Tibial artery (tissue), 4 donors: ENCODE data around the gene SYNDIG1L.

Experiments
- DNase-seq, 2 donors: peaks; one replicate each; pipeline ENCODE4 v3.0.0-alpha.2; 2019
- H3K27ac ChIP-seq, 2 donors: fragments of 200-600 bp; sonication (generic) in 1 of 2; 1 replicate in 1 of 2; 2 replicates in 1 of 2; pipeline ENCODE4 v1.5.1; 2018 to 2019; ENCODE audit warnings: mild to moderate bottlenecking in 1 of 2
- H3K27me3 ChIP-seq, 2 donors: fragments of 200-600 bp; sonication (generic) in 1 of 2; one replicate each; pipeline versions ENCODE4 v1.5.1 to v1.6.0; 2016 to 2019
- H3K36me3 ChIP-seq, 3 donors: fragments of 200-600 bp; sonication (generic) in 2 of 3; one replicate each; pipeline ENCODE4 v1.5.1; 2016 to 2019; ENCODE audit warnings: mild to moderate bottlenecking in 2 of 3
- H3K4me1 ChIP-seq, 4 donors: fragments of 200-600 bp; sonication (generic) in 2 of 4; 1 replicate in 3 of 4; 2 replicates in 1 of 4; pipeline ENCODE4 v1.5.1; 2016 to 2019
- H3K4me3 ChIP-seq, 2 donors: fragments of 200-600 bp; sonication (generic) in 1 of 2; 1 replicate in 1 of 2; 2 replicates in 1 of 2; pipeline ENCODE4 v1.5.1; 2018 to 2019; ENCODE audit warnings: mild to moderate bottlenecking in 2 of 2
- H3K9me3 ChIP-seq, 3 donors: fragments of 200-600 bp; sonication (generic) in 1 of 3; one replicate each; pipeline ENCODE4 v1.5.1; 2016 to 2019
- CTCF ChIP-seq, 2 experiments: fragments of 200-600 bp in 1 of 2; fragments of 450-650 bp in 1 of 2; IDR thresholded peaks; one replicate each; pipeline ENCODE4 v1.5.1; 2017 to 2019; ENCODE audit warnings: antibody characterized with exemption in 2 of 2, mild to moderate bottlenecking in 1 of 2, moderate library complexity in 1 of 2
- intact Hi-C: fragments of 100-400 bp; cut with DNase I; formaldehyde crosslinking; loops from one replicate; pipeline ENCODE4 v1.15.0; 2023; ENCODE audit warnings: low total_unique reads

Gene SYNDIG1L

GRCh38 chr14:74421981-74422380 is 4.0 kb downstream of the SYNDIG1L start:
- peaks cover 0 to 46% of the 10 kb centered on the region in 2 donors for H3K27me3 ChIP-seq
- intact Hi-C loops: no loop called here
- no peak for TF ChIP-seq CTCF (IDR thresholded peaks at IDR 0.05)

GRCh38 chr14:74419086-74419485 is 6.9 kb downstream of the SYNDIG1L start:
- H3K36me3 ChIP-seq: no peaks in the 10 kb centered on the region
- no peak overlapping the region for H3K27ac ChIP-seq
- no peak for TF ChIP-seq CTCF (IDR thresholded peaks at IDR 0.05)
- DNase-seq: no peak
- peaks cover 0 to 39% of the 10 kb centered on the region in 2 donors for H3K27me3 ChIP-seq
- no peak overlapping the region for H3K4me3 ChIP-seq
- intact Hi-C loops: no loop called here
- peaks cover 0 to 4% (median 0%) of the 10 kb centered on the region in 3 donors for H3K9me3 ChIP-seq
- H3K4me1 ChIP-seq: no peaks in the 10 kb centered on the region

More at GRCh38 chr14:74421981-74422380, 4.0 kb downstream of the SYNDIG1L start:
- Histone ChIP-seq H3K9me3 (peaks cover 0 to 4% (median 0%) of the 10 kb centered on the region in 3 donors), H3K27ac (no peak overlapping the region), H3K36me3 (no peaks in the 10 kb centered on the region), H3K4me1 (peaks cover 0 to 8% (median 3%) of the 10 kb centered on the region in 4 donors), H3K4me3 (no peak overlapping the region)
- DNase-seq: peak in 1 of 2 donors; percentile 6

GRCh38 chr14:74418031-74418430 is 8.0 kb downstream of the SYNDIG1L start:
- Histone ChIP-seq H3K27me3 (peaks cover 0 to 30% of the 10 kb centered on the region in 2 donors), H3K36me3 (no peaks in the 10 kb centered on the region), H3K4me1 (no peaks in the 10 kb centered on the region), H3K27ac (no peak overlapping the region), H3K4me3 (no peak overlapping the region), H3K9me3 (peaks cover 0 to 4% (median 0%) of the 10 kb centered on the region in 3 donors)
- no peak for TF ChIP-seq CTCF (IDR thresholded peaks at IDR 0.05)
- no peak for DNase-seq
- intact Hi-C loops: no loop called here

GRCh38 chr14:74417611-74418010 is 8.4 kb downstream of the SYNDIG1L start:
- no peak for TF ChIP-seq CTCF (IDR thresholded peaks at IDR 0.05)
- no peak overlapping the region for H3K27ac ChIP-seq
- intact Hi-C loops: no loop called here
- H3K4me3 ChIP-seq: no peak overlapping the region
- DNase-seq: no peak
- H3K9me3 ChIP-seq: peaks cover 0 to 4% (median 0%) of the 10 kb centered on the region in 3 donors
- peaks cover 0 to 34% of the 10 kb centered on the region in 2 donors for H3K27me3 ChIP-seq
- no peaks in the 10 kb centered on the region for H3K4me1 ChIP-seq
- H3K36me3 ChIP-seq: no peaks in the 10 kb centered on the region

GRCh38 chr14:74417201-74417600 is 8.8 kb downstream of the SYNDIG1L start:
- H3K27me3 ChIP-seq: peaks cover 0 to 38% of the 10 kb centered on the region in 2 donors
- no peaks in the 10 kb centered on the region for H3K4me1 ChIP-seq

More at GRCh38 chr14:74417201-74417600, 8.8 kb downstream of the SYNDIG1L start:
- no peak for TF ChIP-seq CTCF (IDR thresholded peaks at IDR 0.05)
- Histone ChIP-seq H3K36me3 (no peaks in the 10 kb centered on the region), H3K4me3 (no peak overlapping the region), H3K27ac (no peak overlapping the region), H3K9me3 (peaks cover 0 to 4% (median 0%) of the 10 kb centered on the region in 3 donors)
- intact Hi-C loops: no loop called here
- no peak for DNase-seq
